MM.1S (cell line): ENCODE data around the gene EML6.

ENCODE experiments used
- DNase-seq: peaks from one replicate; pipeline ENCODE4 v3.0.0-alpha.2; 2015
- H2AFZ ChIP-seq: fragments of 300-600 bp; sonication (generic); 2 replicates; pipeline ENCODE4 v1.6.0; 2016; ENCODE audit warnings: antibody characterized with exemption, low read length
- H3F3A ChIP-seq: fragments of 300-600 bp; sonication (generic); 2 replicates; pipeline ENCODE4 v1.6.1; 2016; ENCODE audit warnings: mild to moderate bottlenecking, antibody characterized with exemption, low read length, moderate library complexity, mixed read lengths; ENCODE audit not compliant: insufficient read depth
- H3K27ac ChIP-seq: fragments of 300-600 bp; sonication (generic); 2 replicates; pipeline ENCODE4 v1.5.1; 2016; ENCODE audit warnings: mild to moderate bottlenecking, low read length
- H3K27me3 ChIP-seq: fragments of 300-600 bp; sonication (generic); replicated peaks from 2 replicates; pipeline ENCODE4 v1.6.0; 2016; ENCODE audit warnings: low read length; ENCODE audit not compliant: insufficient read depth
- H3K36me3 ChIP-seq: fragments of 300-600 bp; sonication (generic); replicated peaks from 2 replicates; pipeline ENCODE4 v1.6.1; 2016; ENCODE audit warnings: mild to moderate bottlenecking, low read length, mixed read lengths; ENCODE audit not compliant: insufficient read depth
- H3K4me1 ChIP-seq: fragments of 300-600 bp; sonication (generic); 2 replicates; pipeline ENCODE4 v1.6.1; 2016; ENCODE audit warnings: low read length, mixed read lengths
- H3K4me2 ChIP-seq: fragments of 300-600 bp; sonication (generic); 2 replicates; pipeline ENCODE4 v1.6.0; 2016; ENCODE audit warnings: low read depth, low read length
- H3K4me3 ChIP-seq: fragments of 300-600 bp; sonication (generic); 2 replicates; pipeline ENCODE4 v1.5.1; 2016; ENCODE audit warnings: low read length, mixed read lengths
- H3K79me2 ChIP-seq: fragments of 300-600 bp; sonication (generic); 2 replicates; pipeline ENCODE4 v1.6.1; 2016; ENCODE audit warnings: mixed run types, low read length, mixed read lengths
- H3K9ac ChIP-seq: fragments of 300-600 bp; sonication (generic); 2 replicates; pipeline ENCODE4 v1.6.1; 2016; ENCODE audit warnings: low read length, mixed read lengths
- H3K9me2 ChIP-seq: fragments of 300-600 bp; sonication (generic); replicated peaks from 2 replicates; pipeline ENCODE4 v1.6.1; 2016; ENCODE audit warnings: mild to moderate bottlenecking, low read length, mixed read lengths; ENCODE audit not compliant: insufficient read depth
- H3K9me3 ChIP-seq: fragments of 300-600 bp; sonication (generic); replicated peaks from 2 replicates; pipeline ENCODE4 v1.6.1; 2016; ENCODE audit warnings: mild to moderate bottlenecking, low read length, mixed read lengths; ENCODE audit not compliant: insufficient read depth
- H4K20me1 ChIP-seq: fragments of 300-600 bp; sonication (generic); 2 replicates; pipeline ENCODE4 v1.6.1; 2016; ENCODE audit warnings: mild to moderate bottlenecking, low read length, moderate library complexity, mixed read lengths; ENCODE audit not compliant: insufficient read depth
- CTCF ChIP-seq: fragments of 300-600 bp; sonication (generic); IDR thresholded peaks from 2 replicates; pipeline ENCODE4 v1.5.1; 2016; ENCODE audit warnings: antibody characterized with exemption, low read length, mixed read lengths
- EZH2 ChIP-seq: fragments of 300-600 bp; sonication (generic); optimal IDR thresholded peaks from 2 replicates; pipeline ENCODE3; 2017; ENCODE audit warnings: low read depth, mild to moderate bottlenecking, antibody characterized with exemption, low read length, mixed read lengths
- EZH2phosphoT487 ChIP-seq: fragments of 300-600 bp; sonication (generic); IDR thresholded peaks from 2 replicates; pipeline ENCODE4 v1.6.1; 2018; ENCODE audit warnings: antibody characterized with exemption, low read length

The EML6 gene

GRCh38 chr2:54709336-54709809, 14.1 kb upstream of the EML6 start:
- peak overlapping the region; percentile 63 for H3K4me2 ChIP-seq

DNA sequence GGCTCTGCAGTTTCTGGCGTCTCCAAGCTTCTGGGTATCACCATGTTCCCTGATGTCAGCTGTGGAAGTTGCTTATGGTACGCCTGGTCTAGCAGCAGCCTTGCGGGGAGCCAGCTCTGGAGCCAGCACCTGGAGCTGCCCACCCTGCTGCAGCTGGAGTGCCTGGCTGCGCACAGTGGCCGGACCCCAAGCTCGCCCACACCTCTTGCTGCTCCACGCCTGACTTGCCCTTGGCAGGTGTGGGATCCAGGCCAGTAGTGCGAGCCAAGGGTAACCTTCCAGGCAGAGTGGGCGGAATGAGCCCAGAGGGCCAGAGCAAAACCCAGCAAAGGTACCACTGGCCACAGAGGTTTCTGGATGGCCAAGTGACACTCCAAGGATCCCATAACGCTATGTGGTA, 13.2 kb upstream of the EML6 start:
- H3K36me3 ChIP-seq, result no peaks in the 10 kb centered on the region
- no peak for DNase-seq
- no peaks in the 10 kb centered on the region for H3K4me1 ChIP-seq
- no peak overlapping the region for H3K4me2 ChIP-seq
- no peak overlapping the region for H3K9ac ChIP-seq
- H3K27me3 ChIP-seq, result no peaks in the 10 kb centered on the region
- TF ChIP-seq EZH2, result no peak
- TF ChIP-seq CTCF, result no peak
- no peak for TF ChIP-seq EZH2phosphoT487
- H3K27ac ChIP-seq, result no peak overlapping the region
- H3K79me2 ChIP-seq, result no peaks in the 10 kb centered on the region
- no peaks in the 10 kb centered on the region for H3K9me3 ChIP-seq
- no peak overlapping the region for H3K4me3 ChIP-seq
- H3F3A ChIP-seq, result no peaks in the 10 kb centered on the region
- no peaks in the 10 kb centered on the region for H4K20me1 ChIP-seq
- no peaks in the 10 kb centered on the region for H3K9me2 ChIP-seq
- no peak overlapping the region for H2AFZ ChIP-seq

More at GRCh38 chr2:54709336-54709809, 14.1 kb upstream of the EML6 start:
- Histone ChIP-seq H3K9me3 (no peaks in the 10 kb centered on the region), H4K20me1 (no peaks in the 10 kb centered on the region), H3K27me3 (no peaks in the 10 kb centered on the region), H3K9me2 (no peaks in the 10 kb centered on the region), H3K27ac (no peak overlapping the region), H3K36me3 (no peaks in the 10 kb centered on the region), H3K4me3 (peak overlapping the region; percentile 45), H3K9ac (peak overlapping the region; percentile 10; the same call in 1 of the 2 replicates), H3K79me2 (no peaks in the 10 kb centered on the region), H2AFZ (peak overlapping the region; percentile 63), H3F3A (no peaks in the 10 kb centered on the region), H3K4me1 (no peaks in the 10 kb centered on the region)
- TF ChIP-seq EZH2 (no peak), EZH2phosphoT487 (no peak), CTCF (no peak)
- no peak for DNase-seq

GRCh38 chr2:54712516-54712915, 10.9 kb upstream of the EML6 start:
- Histone ChIP-seq H3F3A (no peaks in the 10 kb centered on the region), H3K9ac (no peak overlapping the region), H2AFZ (no peak overlapping the region), H3K79me2 (no peaks in the 10 kb centered on the region), H3K4me3 (no peak overlapping the region), H3K9me3 (no peaks in the 10 kb centered on the region), H3K4me2 (no peak overlapping the region), H3K27me3 (no peaks in the 10 kb centered on the region), H3K27ac (no peak overlapping the region), H3K4me1 (0 out of 2 replicates have a peak, but pooled peaks cover 3% of the 10 kb centered on the region), H3K36me3 (no peaks in the 10 kb centered on the region), H3K9me2 (no peaks in the 10 kb centered on the region), H4K20me1 (no peaks in the 10 kb centered on the region)
- TF ChIP-seq EZH2phosphoT487 (no peak), EZH2 (no peak), CTCF (no peak)
- no peak for DNase-seq
